Osteoblast (primary cell): ENCODE measurements around the gene NTSR1. TPM values are rescaled to one million over a fixed set of nuclear protein-coding genes. Genes with fewer than 3 reads are reported as not detected.

Experiments used
- total RNA-seq: library from RNA; depleted of rRNA; stranded (reverse); fragments of >200 nt; gene quantifications from 2 replicates; pipeline ENCODE4 v1.2.3, GENCODE V29; 2012

NTSR1 gene
- total RNA-seq, 1 donor, result not detected

Other genes with a start within 250 kb of the NTSR1 start
- gene GATA5, start 232.8 kb upstream of the NTSR1 start, total RNA-seq, result not detected in 2 replicates
- gene SLCO4A1, start 66.3 kb upstream of the NTSR1 start, total RNA-seq, result under 0.01 TPM in 1 of 2 replicates, not detected in the other
- 14.1 and 15.2 TPM in 2 replicates for gene MRGBP, start 87.6 kb downstream of the NTSR1 start, total RNA-seq
- gene OGFR, start 96.0 kb downstream of the NTSR1 start, total RNA-seq, result 32.4 and 39.1 TPM in 2 replicates
- gene COL9A3, start 108.2 kb downstream of the NTSR1 start, total RNA-seq, result not detected in 2 replicates
- gene TCFL5, start 153.0 kb downstream of the NTSR1 start, total RNA-seq, result 13.0 TPM in 2 replicates
- 44.8 and 46.3 TPM in 2 replicates for gene DIDO1, start 217.7 kb downstream of the NTSR1 start, total RNA-seq
- gene GID8, start 229.3 kb downstream of the NTSR1 start, total RNA-seq, result 34.4 and 37.1 TPM in 2 replicates
- 5.6 and 6.5 TPM in 2 replicates for gene SLC17A9, start 243.9 kb downstream of the NTSR1 start, total RNA-seq